HepG2 (cell line): ENCODE results near the gene ELAC1. TPM values are rescaled to one million over a fixed set of nuclear protein-coding genes. Genes with fewer than 3 reads are reported as not detected.

ENCODE experiments used
- ATAC-seq: fragments of 200-7000 bp; cut with Tn5 transposase; 3 replicates; pipeline ENCODE4 v1.9.1; 2020; ENCODE audit warnings: mild to moderate bottlenecking, moderate library complexity
- BruUV-seq: library from RNA; stranded (reverse); fragments of 400-500 nt; replicated peaks from 2 replicates; lab custom pipeline; 2021; lab: Mats Ljungman, UMichigan
- CTCF ChIA-PET: fragments of 300-600 bp; formaldehyde crosslinking; extraction: SDS; loops from one replicate; lab custom pipeline; 2021; ENCODE audit warnings: low total read pairs, inconsistent platforms, low intra/inter-chr PET ratio; lab: Yijun Ruan, JAX
- POLR2A ChIA-PET: fragments of 350-600 bp; sonication (Branson Sonifier 250); formaldehyde crosslinking; loops from one replicate; lab custom pipeline; 2020; ENCODE audit warnings: antibody characterized with exemption, inconsistent platforms; lab: Yijun Ruan, JAX
- DNase-seq: peaks from one replicate; pipeline ENCODE4 v3.0.0-alpha.2; 2015; ENCODE audit warnings: low spot score
- FAIRE-seq: peaks from 3 replicates; lab custom pipeline; 2011; peaks lifted over from hg19 to GRCh38; lab: Jason Lieb, UNC
- H2AFZ ChIP-seq: one replicate; pipeline ENCODE4 v1.6.1; 2011; ENCODE audit warnings: low read length, inconsistent platforms
- H3K27ac ChIP-seq: fragments of 300-600 bp; 3 replicates; pipeline ENCODE4 v1.8.0; 2011; ENCODE audit warnings: mixed run types, mild to moderate bottlenecking, mixed read lengths, low read length, inconsistent platforms; ENCODE audit not compliant: insufficient read depth; ENCODE audit errors: extremely low read length
- H3K27me3 ChIP-seq, 2 experiments: fragments of 200-600 bp in 1 of 2; 2 replicates in 1 of 2; 3 replicates in 1 of 2; pipeline versions ENCODE4 v1.6.0 to v1.8.0; 2011; ENCODE audit warnings: low read length in 2 of 2, mild to moderate bottlenecking in 2 of 2, moderate library complexity in 2 of 2, inconsistent platforms in 1 of 2; ENCODE audit not compliant: insufficient read depth in 2 of 2, control insufficient read depth in 1 of 2
- H3K36me3 ChIP-seq, 2 experiments: fragments of 200-600 bp in 1 of 2; replicated peaks in 1 of 2; 2 replicates in 1 of 2; 3 replicates in 1 of 2; pipeline versions ENCODE4 v1.5.1 to v1.8.0; 2011; ENCODE audit warnings: low read length in 2 of 2, inconsistent platforms in 1 of 2; ENCODE audit not compliant: insufficient read depth in 2 of 2, control insufficient read depth in 1 of 2
- H3K4me1 ChIP-seq: 2 replicates; pipeline ENCODE4 v1.5.1; 2012; ENCODE audit warnings: low read length, inconsistent platforms; ENCODE audit not compliant: insufficient read depth
- H3K4me2 ChIP-seq: 2 replicates; pipeline ENCODE4 v1.6.0; 2011; ENCODE audit warnings: low read depth, low read length, inconsistent platforms
- H3K4me3 ChIP-seq, 3 experiments: fragments of 200-600 bp in 1 of 3; sonication (generic), shearing (Covaris generic) in 1 of 3; replicated peaks in 1 of 3; 2 replicates each; pipeline ENCODE4 v1.5.1; 2011 to 2016; ENCODE audit warnings: low read length in 3 of 3, inconsistent platforms in 2 of 3, low read depth in 2 of 3, mild to moderate bottlenecking in 2 of 3, control low read depth in 1 of 3, mixed read lengths in 1 of 3; ENCODE audit not compliant: insufficient read depth in 1 of 3
- H3K79me2 ChIP-seq: one replicate; pipeline ENCODE4 v1.6.1; 2011; ENCODE audit warnings: low read length, inconsistent platforms; ENCODE audit not compliant: insufficient read depth
- H3K9ac ChIP-seq: 2 replicates; pipeline ENCODE4 v1.6.0; 2011; ENCODE audit warnings: mild to moderate bottlenecking, low read depth, low read length, inconsistent platforms; ENCODE audit not compliant: insufficient read depth
- H3K9me3 ChIP-seq: 2 replicates; pipeline ENCODE4 v1.5.1; 2012; ENCODE audit warnings: mild to moderate bottlenecking, low read length
- H4K20me1 ChIP-seq: 2 replicates; pipeline ENCODE4 v1.6.0; 2011; ENCODE audit warnings: inconsistent platforms, mild to moderate bottlenecking, low read length, moderate library complexity; ENCODE audit not compliant: insufficient read depth
- DMAP1 ChIP-seq: IDR thresholded peaks from 2 replicates; pipeline ENCODE4 v1.6.1; 2016
- FOXA3 ChIP-seq: IDR thresholded peaks from 2 replicates; pipeline ENCODE4 v1.6.1; 2016; ENCODE audit warnings: missing genetic modification reagents, missing compliant biosample characterization
- GZF1 ChIP-seq: sonication (generic); formaldehyde crosslinking; IDR thresholded peaks from 2 replicates; pipeline ENCODE4 v1.5.1; 2020; ENCODE audit warnings: mild to moderate bottlenecking, missing genetic modification reagents
- JARID2 ChIP-seq: sonication (generic); formaldehyde crosslinking; IDR thresholded peaks from 2 replicates; pipeline ENCODE4 v1.8.1; 2023; ENCODE audit warnings: missing genetic modification reagents, inconsistent platforms; ENCODE audit not compliant: insufficient replicate concordance
- NFE2L2 ChIP-seq: fragments of 150-350 bp; IDR thresholded peaks from 2 replicates; pipeline ENCODE4 v1.6.1; 2014; ENCODE audit warnings: low read length
- NR2F1 ChIP-seq, 2 experiments: fragments of 450-650 bp in 1 of 2; formaldehyde crosslinking in 1 of 2; IDR thresholded peaks; 2 replicates each; pipeline versions ENCODE4 v1.5.0 to v1.6.1; 2016 to 2020; ENCODE audit warnings: mild to moderate bottlenecking in 1 of 2, missing compliant biosample characterization in 1 of 2, missing genetic modification reagents in 1 of 2, moderate library complexity in 1 of 2
- POLR2A ChIP-seq, 2 experiments: IDR thresholded peaks; 2 replicates each; pipeline ENCODE4 v1.6.1; 2011; ENCODE audit warnings: low read depth in 2 of 2, low read length in 2 of 2, mild to moderate bottlenecking in 1 of 2, moderate library complexity in 1 of 2; ENCODE audit not compliant: insufficient read depth in 1 of 2
- RBFOX2 ChIP-seq: fragments of 200-400 bp; formaldehyde crosslinking; IDR thresholded peaks from 2 replicates; pipeline ENCODE4 v1.6.1; 2017; ENCODE audit warnings: low read depth, mild to moderate bottlenecking, low read length
- RORA ChIP-seq: sonication (generic); formaldehyde crosslinking; IDR thresholded peaks from 2 replicates; pipeline ENCODE4 v1.5.0; 2020; ENCODE audit warnings: mild to moderate bottlenecking, missing genetic modification reagents, moderate library complexity
- SMC3 ChIP-seq: IDR thresholded peaks from 2 replicates; pipeline ENCODE4 v1.6.1; 2011; ENCODE audit warnings: low read length, improper control_type of control experiment
- SP2 ChIP-seq: sonication (generic); formaldehyde crosslinking; IDR thresholded peaks from 2 replicates; pipeline ENCODE4 v1.5.1; 2020; ENCODE audit warnings: mild to moderate bottlenecking, missing genetic modification reagents
- ZNF121 ChIP-seq: sonication (generic); formaldehyde crosslinking; IDR thresholded peaks from 2 replicates; pipeline ENCODE4 v1.5.0; 2020; ENCODE audit warnings: mild to moderate bottlenecking, missing genetic modification reagents
- WGBS: methylation state at CpG from one replicate; pipeline ENCODE4 v1.1.6; 2017; ENCODE audit warnings: low lambda C conversion rate; 5-methylcytosine and 5-hydroxymethylcytosine counted together
- in situ Hi-C: cut with HindIII; loops from 2 replicates; pipeline ENCODE4 v1.10.0; 2017; ENCODE audit warnings: low pct_unique_long_range_greater_than_20kb; ENCODE audit not compliant: extremely low pct_ligation_motif_present
- intact Hi-C: fragments of 100-400 bp; cut with micrococcal nuclease; formaldehyde crosslinking; loops from one replicate; pipeline ENCODE4 v1.10.0; 2022; ENCODE audit not compliant: unreplicated experiment
- polyA plus RNA-seq, 8 experiments: library from polyadenylated mRNA; depleted of rRNA in 3 of 8; stranded (reverse) in 7 of 8; unstranded in 1 of 8; fragments of >200 nt; fragmentation: Illumina TruSeq in 4 of 8; extraction: Trizol in 4 of 8; gene quantifications; 2 replicates each; pipeline versions ENCODE4 v1.2.1 to v1.2.3, GENCODE V29; 2011 to 2016; ENCODE audit warnings: low read depth in 4 of 8, missing spikeins in 1 of 8, mixed read lengths in 1 of 8; ENCODE audit not compliant: insufficient read depth in 1 of 8
- total RNA-seq, 5 experiments: library from RNA; depleted of rRNA; stranded (reverse); fragments of >200 nt; fragmentation: Illumina TruSeq; extraction: Trizol; gene quantifications; 2 replicates each; pipeline ENCODE4 v1.2.3, GENCODE V29; 2016; ENCODE audit warnings: low read depth in 1 of 5
- TF ChIP-seq, protein P1 (sequence below): sonication (generic); formaldehyde crosslinking; IDR thresholded peaks from 2 replicates; pipeline ENCODE4 v1.8.1; 2023; ENCODE audit warnings: mild to moderate bottlenecking, missing genetic modification reagents
- TF ChIP-seq, protein P2 (sequence below): sonication (generic); formaldehyde crosslinking; IDR thresholded peaks from 2 replicates; pipeline ENCODE4 v1.4.0; 2020; ENCODE audit warnings: missing genetic modification reagents
- TF ChIP-seq, protein P3 (sequence below): IDR thresholded peaks from 2 replicates; pipeline ENCODE4 v1.4.0; 2020; ENCODE audit warnings: mild to moderate bottlenecking, missing genetic modification reagents
- TF ChIP-seq, protein P4 (sequence below): IDR thresholded peaks from 2 replicates; pipeline ENCODE4 v1.6.1; 2018; ENCODE audit warnings: missing genetic modification reagents, mild to moderate bottlenecking, missing compliant biosample characterization

Gene ELAC1
- total and polyA plus RNA-seq, 2 of the 13 experiments (the other 11 are each of a cell fraction or from before 2014, with no cell fraction given) = 1.9 to 3.6 TPM

DNA sequence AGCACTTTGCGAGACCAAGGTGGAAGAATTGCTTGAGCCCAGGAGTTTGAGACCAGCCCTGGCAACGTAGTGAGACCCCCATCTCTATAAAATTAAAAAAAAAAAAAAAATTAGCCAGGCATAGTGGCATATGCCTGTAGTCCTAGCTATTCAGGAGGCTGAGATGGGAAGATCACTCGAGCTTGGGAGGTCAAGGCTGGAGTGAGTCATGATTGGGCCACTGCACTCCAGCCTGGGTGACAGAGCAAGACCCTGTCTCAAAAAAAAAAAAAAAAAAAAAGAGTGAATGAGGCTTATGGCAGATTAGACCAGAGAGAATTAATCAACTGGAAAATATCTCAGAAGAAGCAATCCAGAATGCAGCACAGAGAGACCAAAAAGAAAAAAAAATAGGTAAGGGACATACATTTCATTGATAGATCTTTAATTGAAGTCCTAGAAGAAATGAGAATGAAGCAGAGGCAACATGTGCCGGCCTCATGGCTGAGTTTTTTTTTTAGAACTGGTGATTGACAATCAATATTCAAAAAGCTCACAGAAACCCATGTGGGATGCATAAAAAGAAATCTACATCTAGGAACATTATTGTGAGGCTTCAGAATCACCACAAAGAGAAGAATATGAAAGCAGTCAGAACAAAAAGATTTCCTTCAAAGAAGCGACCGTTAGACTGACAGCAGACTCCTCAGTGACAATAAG is 32.2 kb upstream of the ELAC1 start:
- Histone ChIP-seq H3K9ac (no peak overlapping the region), H3K9me3 (no peaks in the 10 kb centered on the region), H3K36me3 (peaks cover 1 to 4% of the 10 kb centered on the region in 2 experiments; a peak in 1 of 5 replicates), H3K27ac (no peak overlapping the region), H3K79me2 (no peaks in the 10 kb centered on the region), H3K4me3 (no peak overlapping the region), H3K4me2 (no peak overlapping the region), H3K4me1 (no peaks in the 10 kb centered on the region), H4K20me1 (no peaks in the 10 kb centered on the region), H3K27me3 (no peaks in the 10 kb centered on the region), H2AFZ (no peak overlapping the region)
- TF ChIP-seq ZNF121 (no peak), GZF1 (CRISPR knock-in tag) (no peak), NFE2L2 (no peak), SMC3 (no peak), SP2 (CRISPR knock-in tag) (no peak), RORA (no peak), DMAP1 (CRISPR knock-in tag) (no peak), FOXA3 (CRISPR knock-in tag) (no peak), NR2F1 (CRISPR knock-in tag; IDR thresholded peaks at IDR 0.05) (no peak), JARID2 (CRISPR knock-in tag) (no peak), POLR2A (IDR thresholded peaks at IDR 0.05; ENCODE audit: insufficient read depth in 1 of 2, low read depth in 2 of 2, low read length in 2 of 2) (no peak), RBFOX2 (no peak)
- TF ChIP-seq, protein P1, sequence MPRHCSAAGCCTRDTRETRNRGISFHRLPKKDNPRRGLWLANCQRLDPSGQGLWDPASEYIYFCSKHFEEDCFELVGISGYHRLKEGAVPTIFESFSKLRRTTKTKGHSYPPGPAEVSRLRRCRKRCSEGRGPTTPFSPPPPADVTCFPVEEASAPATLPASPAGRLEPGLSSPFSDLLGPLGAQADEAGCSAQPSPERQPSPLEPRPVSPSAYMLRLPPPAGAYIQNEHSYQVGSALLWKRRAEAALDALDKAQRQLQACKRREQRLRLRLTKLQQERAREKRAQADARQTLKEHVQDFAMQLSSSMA (CRISPR knock-in tag) = no peak
- TF ChIP-seq, protein P2, sequence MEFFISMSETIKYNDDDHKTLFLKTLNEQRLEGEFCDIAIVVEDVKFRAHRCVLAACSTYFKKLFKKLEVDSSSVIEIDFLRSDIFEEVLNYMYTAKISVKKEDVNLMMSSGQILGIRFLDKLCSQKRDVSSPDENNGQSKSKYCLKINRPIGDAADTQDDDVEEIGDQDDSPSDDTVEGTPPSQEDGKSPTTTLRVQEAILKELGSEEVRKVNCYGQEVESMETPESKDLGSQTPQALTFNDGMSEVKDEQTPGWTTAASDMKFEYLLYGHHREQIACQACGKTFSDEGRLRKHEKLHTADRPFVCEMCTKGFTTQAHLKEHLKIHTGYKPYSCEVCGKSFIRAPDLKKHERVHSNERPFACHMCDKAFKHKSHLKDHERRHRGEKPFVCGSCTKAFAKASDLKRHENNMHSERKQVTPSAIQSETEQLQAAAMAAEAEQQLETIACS = no peak
- TF ChIP-seq, protein P3, sequence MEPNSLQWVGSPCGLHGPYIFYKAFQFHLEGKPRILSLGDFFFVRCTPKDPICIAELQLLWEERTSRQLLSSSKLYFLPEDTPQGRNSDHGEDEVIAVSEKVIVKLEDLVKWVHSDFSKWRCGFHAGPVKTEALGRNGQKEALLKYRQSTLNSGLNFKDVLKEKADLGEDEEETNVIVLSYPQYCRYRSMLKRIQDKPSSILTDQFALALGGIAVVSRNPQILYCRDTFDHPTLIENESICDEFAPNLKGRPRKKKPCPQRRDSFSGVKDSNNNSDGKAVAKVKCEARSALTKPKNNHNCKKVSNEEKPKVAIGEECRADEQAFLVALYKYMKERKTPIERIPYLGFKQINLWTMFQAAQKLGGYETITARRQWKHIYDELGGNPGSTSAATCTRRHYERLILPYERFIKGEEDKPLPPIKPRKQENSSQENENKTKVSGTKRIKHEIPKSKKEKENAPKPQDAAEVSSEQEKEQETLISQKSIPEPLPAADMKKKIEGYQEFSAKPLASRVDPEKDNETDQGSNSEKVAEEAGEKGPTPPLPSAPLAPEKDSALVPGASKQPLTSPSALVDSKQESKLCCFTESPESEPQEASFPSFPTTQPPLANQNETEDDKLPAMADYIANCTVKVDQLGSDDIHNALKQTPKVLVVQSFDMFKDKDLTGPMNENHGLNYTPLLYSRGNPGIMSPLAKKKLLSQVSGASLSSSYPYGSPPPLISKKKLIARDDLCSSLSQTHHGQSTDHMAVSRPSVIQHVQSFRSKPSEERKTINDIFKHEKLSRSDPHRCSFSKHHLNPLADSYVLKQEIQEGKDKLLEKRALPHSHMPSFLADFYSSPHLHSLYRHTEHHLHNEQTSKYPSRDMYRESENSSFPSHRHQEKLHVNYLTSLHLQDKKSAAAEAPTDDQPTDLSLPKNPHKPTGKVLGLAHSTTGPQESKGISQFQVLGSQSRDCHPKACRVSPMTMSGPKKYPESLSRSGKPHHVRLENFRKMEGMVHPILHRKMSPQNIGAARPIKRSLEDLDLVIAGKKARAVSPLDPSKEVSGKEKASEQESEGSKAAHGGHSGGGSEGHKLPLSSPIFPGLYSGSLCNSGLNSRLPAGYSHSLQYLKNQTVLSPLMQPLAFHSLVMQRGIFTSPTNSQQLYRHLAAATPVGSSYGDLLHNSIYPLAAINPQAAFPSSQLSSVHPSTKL (CRISPR knock-in tag) = no peak
- TF ChIP-seq, protein P4, sequence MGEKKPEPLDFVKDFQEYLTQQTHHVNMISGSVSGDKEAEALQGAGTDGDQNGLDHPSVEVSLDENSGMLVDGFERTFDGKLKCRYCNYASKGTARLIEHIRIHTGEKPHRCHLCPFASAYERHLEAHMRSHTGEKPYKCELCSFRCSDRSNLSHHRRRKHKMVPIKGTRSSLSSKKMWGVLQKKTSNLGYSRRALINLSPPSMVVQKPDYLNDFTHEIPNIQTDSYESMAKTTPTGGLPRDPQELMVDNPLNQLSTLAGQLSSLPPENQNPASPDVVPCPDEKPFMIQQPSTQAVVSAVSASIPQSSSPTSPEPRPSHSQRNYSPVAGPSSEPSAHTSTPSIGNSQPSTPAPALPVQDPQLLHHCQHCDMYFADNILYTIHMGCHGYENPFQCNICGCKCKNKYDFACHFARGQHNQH (CRISPR knock-in tag) = no peak
- ChIA-PET CTCF (no interaction called here), POLR2A (no interaction called here)
- intact Hi-C loops = no loop called here
- no TSS peak for BruUV-seq
- in situ Hi-C loops = no loop called here
- FAIRE-seq (no peak), ATAC-seq (no peak), DNase-seq (no peak)
- WGBS = 95% methylated on average over 6 of the region's 6 CpGs
